ENCODE measurements around the gene SNUPN. TPM values are rescaled to one million over a fixed set of nuclear protein-coding genes. Genes with fewer than 3 reads are reported as not detected.

SNUPN gene
- total and polyA plus RNA-seq, 4 donors = 19.1 to 24.6 (median 21.1) TPM

DNA sequence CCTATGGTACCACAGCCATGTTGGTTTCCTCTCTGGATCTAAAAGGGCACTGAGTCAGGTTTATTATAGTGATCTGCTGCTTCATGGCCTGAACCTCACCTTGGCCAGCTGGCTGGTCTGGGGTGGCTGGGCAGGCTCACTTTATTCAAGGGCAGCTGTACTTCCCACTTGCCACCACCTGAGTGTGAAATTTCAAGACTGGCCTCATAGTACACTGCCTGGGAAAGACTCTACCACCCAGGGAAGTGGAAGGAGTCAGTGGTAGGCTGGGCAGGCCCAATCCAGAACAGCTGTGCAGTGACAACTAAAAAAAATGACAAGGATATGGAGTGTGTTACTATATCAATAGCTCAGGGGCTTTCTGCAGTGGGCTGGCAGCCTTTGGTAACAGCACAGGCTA, 8.8 kb downstream of the SNUPN start:
- DNase-seq (no peak), ATAC-seq (ENCODE audit: insufficient read depth, low FRiP score) (no peak)
- Histone ChIP-seq H3K4me1 (ENCODE audit: control insufficient read depth in 5 of 5, insufficient read depth in 5 of 5, low read length in 5 of 5) (peaks cover 0 to 1% (median 0%) of the 10 kb centered on the region in 5 donors), H3K4me3 (no peak overlapping the region), H3K36me3 (ENCODE audit: control insufficient read depth in 4 of 4, insufficient read depth in 4 of 4, low read length in 4 of 4) (peaks cover 21 to 54% (median 40%) of the 10 kb centered on the region in 4 donors), H3K9me3 (ENCODE audit: control insufficient read depth in 4 of 4, insufficient read depth in 3 of 4, low read length in 3 of 4) (no peaks in the 10 kb centered on the region), H3K27me3 (ENCODE audit: control insufficient read depth in 3 of 3, insufficient read depth in 3 of 3, low read length in 2 of 3) (no peaks in the 10 kb centered on the region), H3K27ac (ENCODE audit: low read depth in 1 of 2, low read length in 1 of 2) (no peak overlapping the region), H3K9ac (ENCODE audit: insufficient read depth in 1 of 2, low read length in 2 of 2) (no peak overlapping the region)
- no peak for TF ChIP-seq CTCF (IDR thresholded peaks at IDR 0.05; ENCODE audit: control extremely low read depth, extremely low read depth)

- H3K27ac ChIP-seq (ENCODE audit: low read depth in 1 of 2, low read length in 1 of 2) = no peak overlapping the region
These were observed 18.5 kb downstream of the SNUPN start for GRCh38 chr15:75606711-75607699.

GRCh38 chr15:75606026-75606425, 19.5 kb downstream of the SNUPN start:
- H3K27me3 ChIP-seq (ENCODE audit: control insufficient read depth in 3 of 3, insufficient read depth in 3 of 3, low read length in 2 of 3) = no peaks in the 10 kb centered on the region
- H3K4me3 ChIP-seq = no peak overlapping the region
- DNase-seq (no peak), ATAC-seq (ENCODE audit: insufficient read depth, low FRiP score) (no peak)
- H3K4me1 ChIP-seq (ENCODE audit: control insufficient read depth in 5 of 5, insufficient read depth in 5 of 5, low read length in 5 of 5) = peaks cover 0 to 1% (median 0%) of the 10 kb centered on the region in 5 donors
- no peaks in the 10 kb centered on the region for H3K9me3 ChIP-seq (ENCODE audit: control insufficient read depth in 4 of 4, insufficient read depth in 3 of 4, low read length in 3 of 4)
- WGBS, 2 donors = 95% methylated on average over 8 of the region's 8 CpGs
- H3K27ac ChIP-seq (ENCODE audit: low read depth in 1 of 2, low read length in 1 of 2) = no peak overlapping the region
- peaks cover 21 to 42% (median 33%) of the 10 kb centered on the region in 4 donors for H3K36me3 ChIP-seq (ENCODE audit: control insufficient read depth in 4 of 4, insufficient read depth in 4 of 4, low read length in 4 of 4)
- no peak for TF ChIP-seq CTCF (IDR thresholded peaks at IDR 0.05; ENCODE audit: control extremely low read depth, extremely low read depth)
- H3K9ac ChIP-seq (ENCODE audit: insufficient read depth in 1 of 2, low read length in 2 of 2) = no peak overlapping the region

More at GRCh38 chr15:75606711-75607699, 18.5 kb downstream of the SNUPN start:
- ATAC-seq (ENCODE audit: insufficient read depth, low FRiP score) (no peak), DNase-seq (no peak)
- peaks cover 0 to 1% (median 0%) of the 10 kb centered on the region in 5 donors for H3K4me1 ChIP-seq (ENCODE audit: control insufficient read depth in 5 of 5, insufficient read depth in 5 of 5, low read length in 5 of 5)
- 48 to 76% methylated on average over 6 of the region's 6 CpGs for WGBS, 2 donors
- H3K4me3 ChIP-seq = no peak overlapping the region
- H3K9ac ChIP-seq (ENCODE audit: insufficient read depth in 1 of 2, low read length in 2 of 2) = no peak overlapping the region
- TF ChIP-seq CTCF (IDR thresholded peaks at IDR 0.05; ENCODE audit: control extremely low read depth, extremely low read depth) = no peak
- H3K27me3 ChIP-seq (ENCODE audit: control insufficient read depth in 3 of 3, insufficient read depth in 3 of 3, low read length in 2 of 3) = no peaks in the 10 kb centered on the region
- H3K9me3 ChIP-seq (ENCODE audit: control insufficient read depth in 4 of 4, insufficient read depth in 3 of 4, low read length in 3 of 4) = no peaks in the 10 kb centered on the region
- peaks cover 21 to 40% (median 33%) of the 10 kb centered on the region in 4 donors for H3K36me3 ChIP-seq (ENCODE audit: control insufficient read depth in 4 of 4, insufficient read depth in 4 of 4, low read length in 4 of 4)
